Stomach (tissue), 4 donors: Measurements from ENCODE around the gene ITGA2.

Source experiments
- CTCF ChIP-seq, 7 experiments: fragments of 450-650 bp in 4 of 7; fragments of 200-600 bp in 3 of 7; sonication (generic) in 3 of 7; IDR thresholded peaks; one replicate each; pipeline ENCODE4 v1.5.1; 2016 to 2019; ENCODE audit warnings: antibody characterized with exemption in 7 of 7, control low read depth in 2 of 7, mild to moderate bottlenecking in 1 of 7
- POLR2A ChIP-seq, 4 donors: fragments of 450-650 bp; IDR thresholded peaks; one replicate each; pipeline ENCODE4 v1.6.1; 2016; ENCODE audit warnings: antibody characterized with exemption in 4 of 4, control low read depth in 2 of 4, mild to moderate bottlenecking in 1 of 4, moderate library complexity in 1 of 4
- POLR2AphosphoS5 ChIP-seq, 3 donors: sonication (generic); formaldehyde crosslinking; IDR thresholded peaks; one replicate each; pipeline ENCODE4 v1.6.1; 2016; ENCODE audit warnings: antibody characterized with exemption in 3 of 3

- TF ChIP-seq CTCF (IDR thresholded peaks at IDR 0.05) (no peak), POLR2AphosphoS5 (IDR thresholded peaks at IDR 0.05) (no peak), POLR2A (IDR thresholded peaks at IDR 0.05) (no peak)
Measured at GRCh38 chr5:53099546-53099945, 110.4 kb downstream of the ITGA2 start.
